ENCODE measurements around the gene CHRM2. TPM values are rescaled to one million over a fixed set of nuclear protein-coding genes. Genes with fewer than 3 reads are reported as not detected.

CHRM2 gene
- total RNA-seq, 4 donors from 2014 or later = 9.1 to 20.0 (median 16.3) TPM

- Histone ChIP-seq H3K9me3 (no peaks in the 10 kb centered on the region), H3K4me3 (no peak overlapping the region), H3K27ac (replicated peaks in 1 of 4) (no peak overlapping the region), H3K4me1 (no peaks in the 10 kb centered on the region), H3K27me3 (no peaks in the 10 kb centered on the region), H3K36me3 (no peaks in the 10 kb centered on the region)
- intact Hi-C loops (cut with DNase I) = no loop called here
- no peak for DNase-seq (ENCODE audit: extremely low spot score)
- no peak for TF ChIP-seq POLR2AphosphoS5 (IDR thresholded peaks at IDR 0.05)
- no peak for TF ChIP-seq EP300 (IDR thresholded peaks at IDR 0.05)
- TF ChIP-seq, protein P1, sequence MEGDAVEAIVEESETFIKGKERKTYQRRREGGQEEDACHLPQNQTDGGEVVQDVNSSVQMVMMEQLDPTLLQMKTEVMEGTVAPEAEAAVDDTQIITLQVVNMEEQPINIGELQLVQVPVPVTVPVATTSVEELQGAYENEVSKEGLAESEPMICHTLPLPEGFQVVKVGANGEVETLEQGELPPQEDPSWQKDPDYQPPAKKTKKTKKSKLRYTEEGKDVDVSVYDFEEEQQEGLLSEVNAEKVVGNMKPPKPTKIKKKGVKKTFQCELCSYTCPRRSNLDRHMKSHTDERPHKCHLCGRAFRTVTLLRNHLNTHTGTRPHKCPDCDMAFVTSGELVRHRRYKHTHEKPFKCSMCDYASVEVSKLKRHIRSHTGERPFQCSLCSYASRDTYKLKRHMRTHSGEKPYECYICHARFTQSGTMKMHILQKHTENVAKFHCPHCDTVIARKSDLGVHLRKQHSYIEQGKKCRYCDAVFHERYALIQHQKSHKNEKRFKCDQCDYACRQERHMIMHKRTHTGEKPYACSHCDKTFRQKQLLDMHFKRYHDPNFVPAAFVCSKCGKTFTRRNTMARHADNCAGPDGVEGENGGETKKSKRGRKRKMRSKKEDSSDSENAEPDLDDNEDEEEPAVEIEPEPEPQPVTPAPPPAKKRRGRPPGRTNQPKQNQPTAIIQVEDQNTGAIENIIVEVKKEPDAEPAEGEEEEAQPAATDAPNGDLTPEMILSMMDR (IDR thresholded peaks at IDR 0.05) = no peak
- TF ChIP-seq POLR2A (IDR thresholded peaks at IDR 0.05; ENCODE audit: low read depth) = no peak
- 50% methylated on average over 1 of the region's 1 CpG for WGBS
These were observed 42.3 kb downstream of the CHRM2 start for GRCh38 chr7:136910771-136911170.

DNA sequence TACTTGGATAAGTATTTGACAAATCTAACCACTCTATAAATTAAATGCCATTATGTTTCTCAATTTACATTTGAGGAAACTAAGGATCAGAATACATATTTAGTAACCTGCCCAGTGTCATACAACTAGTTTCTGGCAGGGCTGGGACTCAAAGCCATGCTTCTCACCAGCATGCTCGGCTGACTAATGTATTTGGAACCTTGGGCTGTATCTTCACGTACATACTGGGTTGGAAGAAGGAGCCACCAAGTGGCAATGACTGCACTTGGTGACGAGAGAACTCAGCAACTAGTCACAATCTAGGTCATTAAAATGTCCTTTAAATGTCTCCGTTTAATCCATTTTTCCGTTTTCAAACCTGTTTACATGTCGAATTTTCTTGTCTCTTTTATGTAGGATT, 42.9 kb downstream of the CHRM2 start:
- Histone ChIP-seq H3K27me3 (no peaks in the 10 kb centered on the region), H3K27ac (replicated peaks in 1 of 4) (no peak overlapping the region), H3K36me3 (no peaks in the 10 kb centered on the region), H3K4me3 (no peak overlapping the region), H3K9me3 (no peaks in the 10 kb centered on the region), H3K4me1 (no peaks in the 10 kb centered on the region)
- no peak for DNase-seq (ENCODE audit: extremely low spot score)
- intact Hi-C loops (cut with DNase I) = no loop called here
- WGBS = 70% methylated on average over 6 of the region's 6 CpGs
- no peak for TF ChIP-seq EP300 (IDR thresholded peaks at IDR 0.05)
- TF ChIP-seq, protein P1 (IDR thresholded peaks at IDR 0.05) = no peak
- no peak for TF ChIP-seq POLR2A (IDR thresholded peaks at IDR 0.05; ENCODE audit: low read depth)
- TF ChIP-seq POLR2AphosphoS5 (IDR thresholded peaks at IDR 0.05) = no peak

GRCh38 chr7:136912339-136912738, 43.9 kb downstream of the CHRM2 start:
- WGBS = 56% methylated on average over 3 of the region's 3 CpGs
- TF ChIP-seq, protein P1 (IDR thresholded peaks at IDR 0.05) = no peak
- TF ChIP-seq POLR2A (IDR thresholded peaks at IDR 0.05; ENCODE audit: low read depth) (no peak), POLR2AphosphoS5 (IDR thresholded peaks at IDR 0.05) (no peak), EP300 (IDR thresholded peaks at IDR 0.05) (no peak)
- intact Hi-C loops (cut with DNase I) = no loop called here

DNA sequence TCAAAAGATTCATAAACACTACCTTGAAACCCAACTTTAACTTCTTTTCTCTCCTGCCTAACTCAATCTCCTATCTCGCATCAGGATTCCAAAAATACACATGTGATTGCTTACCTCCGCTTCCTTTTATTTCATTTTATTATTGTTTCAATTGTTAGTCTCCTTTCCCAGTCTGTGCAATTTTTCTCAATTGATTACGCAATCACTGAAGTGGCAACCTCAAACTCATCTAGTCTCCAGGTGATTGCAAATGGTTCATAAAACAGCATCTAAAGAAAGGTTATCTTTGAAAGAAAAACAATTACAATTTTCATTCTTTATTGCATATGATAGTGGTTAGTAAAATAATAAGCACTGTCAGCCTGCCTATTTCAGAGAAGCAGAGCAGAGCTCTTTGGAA, 45.6 kb downstream of the CHRM2 start:
- no peak for TF ChIP-seq EP300 (IDR thresholded peaks at IDR 0.05)
- no peak for TF ChIP-seq POLR2AphosphoS5 (IDR thresholded peaks at IDR 0.05)
- TF ChIP-seq POLR2A (IDR thresholded peaks at IDR 0.05; ENCODE audit: low read depth) = no peak
- TF ChIP-seq, protein P1 (IDR thresholded peaks at IDR 0.05) = no peak
- Histone ChIP-seq H3K36me3 (no peaks in the 10 kb centered on the region), H3K4me1 (no peaks in the 10 kb centered on the region), H3K4me3 (no peak overlapping the region), H3K27ac (replicated peaks in 1 of 4) (no peak overlapping the region), H3K9me3 (no peaks in the 10 kb centered on the region), H3K27me3 (no peaks in the 10 kb centered on the region)
- no peak for DNase-seq (ENCODE audit: extremely low spot score)
- whole genome bisulfite sequencing = 87% methylated on average over 3 of the region's 3 CpGs
- intact Hi-C loops (cut with DNase I) = no loop called here

More at GRCh38 chr7:136912339-136912738, 43.9 kb downstream of the CHRM2 start:
- Histone ChIP-seq H3K4me3 (no peak overlapping the region), H3K9me3 (no peaks in the 10 kb centered on the region), H3K27ac (replicated peaks in 1 of 4) (no peak overlapping the region), H3K36me3 (no peaks in the 10 kb centered on the region), H3K4me1 (no peaks in the 10 kb centered on the region), H3K27me3 (no peaks in the 10 kb centered on the region)
- no peak for DNase-seq (ENCODE audit: extremely low spot score)

- intact Hi-C loops (cut with DNase I) = no loop called here
- peaks cover 0 to 11% (median 2%) of the 10 kb centered on the region in 4 donors for H3K4me1 ChIP-seq
- 64% methylated on average over 2 of the region's 2 CpGs for WGBS
These were observed 51.4 kb downstream of the CHRM2 start for GRCh38 chr7:136919820-136920219.

More at GRCh38 chr7:136919820-136920219, 51.4 kb downstream of the CHRM2 start:
- H3K4me3 ChIP-seq = no peak overlapping the region
- no peaks in the 10 kb centered on the region for H3K27me3 ChIP-seq
- H3K9me3 ChIP-seq = no peaks in the 10 kb centered on the region
- DNase-seq (ENCODE audit: extremely low spot score) = no peak
- H3K27ac ChIP-seq (replicated peaks in 1 of 4) = no peak overlapping the region
- H3K36me3 ChIP-seq = no peaks in the 10 kb centered on the region
- TF ChIP-seq POLR2AphosphoS5 (IDR thresholded peaks at IDR 0.05) (no peak), EP300 (IDR thresholded peaks at IDR 0.05) (no peak)
- TF ChIP-seq, protein P1 (IDR thresholded peaks at IDR 0.05) = no peak
